Measurements from ENCODE around the gene RNASE4.
"Not testable (repeated sequence)": the region's sequence is repeated elsewhere in the genome, so short reads cannot be mapped to it uniquely, and the experiment has no call there.

The RNASE4 gene

DNA sequence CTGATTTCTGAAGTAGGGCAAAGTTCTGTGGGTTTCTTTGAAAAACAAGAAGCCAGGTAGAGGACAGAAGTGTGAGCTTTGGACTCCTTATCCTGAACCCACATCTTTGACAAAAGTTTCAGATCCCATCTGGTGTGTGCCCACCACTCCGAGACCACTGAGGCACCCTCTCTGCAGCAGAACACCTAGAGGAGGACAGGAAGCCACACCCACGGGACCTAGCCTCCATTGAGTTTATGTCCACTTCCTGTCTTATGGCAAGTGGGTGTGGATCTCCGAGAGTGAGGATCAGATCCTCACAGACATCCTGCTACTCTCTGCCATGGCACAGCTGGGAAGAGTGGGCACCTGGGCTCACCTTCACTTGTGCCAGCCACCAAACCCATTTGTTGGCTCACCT is 26.1 kb upstream of the RNASE4 start:
- H3K36me3 ChIP-seq (ENCODE audit: insufficient read depth, low read depth, low read length) = no peaks in the 10 kb centered on the region
- H3K9me3 ChIP-seq (ENCODE audit: insufficient read depth, low read depth, low read length) = no peaks in the 10 kb centered on the region
- peaks cover 66% of the 10 kb centered on the region for H3K27me3 ChIP-seq (ENCODE audit: insufficient read depth, low read length)
- peaks cover 4% of the 10 kb centered on the region for H3K4me1 ChIP-seq (ENCODE audit: insufficient read depth, low read length)
- peak overlapping the region; percentile 71 for H3K4me3 ChIP-seq (ENCODE audit: low read length)
- H3K9ac ChIP-seq (ENCODE audit: low read depth, low read length) = no peak overlapping the region
- no peak overlapping the region for H3K27ac ChIP-seq (ENCODE audit: low read length)

DNA sequence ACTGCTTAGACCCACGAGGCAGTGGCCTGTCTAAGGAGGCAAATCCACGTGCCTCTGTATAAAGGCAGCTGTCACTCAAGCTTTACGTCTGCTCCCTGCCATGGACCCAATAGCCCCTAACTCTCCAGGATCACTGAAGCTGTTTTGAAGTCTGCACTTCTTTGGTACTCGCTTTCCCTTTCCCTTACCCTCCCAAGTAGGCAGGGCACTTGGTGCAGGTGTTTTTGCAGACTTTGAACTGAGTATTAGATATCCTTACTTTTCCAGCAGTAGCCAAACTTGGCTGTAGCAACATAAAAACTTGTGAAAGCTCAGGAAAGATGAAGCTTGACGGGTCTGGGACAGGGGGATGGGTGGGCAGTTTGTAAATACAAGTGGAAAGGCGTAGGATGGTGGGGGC is 25.0 kb upstream of the RNASE4 start:
- peaks cover 66% of the 10 kb centered on the region for H3K27me3 ChIP-seq (ENCODE audit: insufficient read depth, low read length)
- H3K9ac ChIP-seq (ENCODE audit: low read depth, low read length) = no peak overlapping the region
- H3K27ac ChIP-seq (ENCODE audit: low read length) = no peak overlapping the region
- H3K9me3 ChIP-seq (ENCODE audit: insufficient read depth, low read depth, low read length) = no peaks in the 10 kb centered on the region
- no peak overlapping the region for H3K4me3 ChIP-seq (ENCODE audit: low read length)
- H3K4me1 ChIP-seq (ENCODE audit: insufficient read depth, low read length) = peaks cover 4% of the 10 kb centered on the region
- no peaks in the 10 kb centered on the region for H3K36me3 ChIP-seq (ENCODE audit: insufficient read depth, low read depth, low read length)

DNA sequence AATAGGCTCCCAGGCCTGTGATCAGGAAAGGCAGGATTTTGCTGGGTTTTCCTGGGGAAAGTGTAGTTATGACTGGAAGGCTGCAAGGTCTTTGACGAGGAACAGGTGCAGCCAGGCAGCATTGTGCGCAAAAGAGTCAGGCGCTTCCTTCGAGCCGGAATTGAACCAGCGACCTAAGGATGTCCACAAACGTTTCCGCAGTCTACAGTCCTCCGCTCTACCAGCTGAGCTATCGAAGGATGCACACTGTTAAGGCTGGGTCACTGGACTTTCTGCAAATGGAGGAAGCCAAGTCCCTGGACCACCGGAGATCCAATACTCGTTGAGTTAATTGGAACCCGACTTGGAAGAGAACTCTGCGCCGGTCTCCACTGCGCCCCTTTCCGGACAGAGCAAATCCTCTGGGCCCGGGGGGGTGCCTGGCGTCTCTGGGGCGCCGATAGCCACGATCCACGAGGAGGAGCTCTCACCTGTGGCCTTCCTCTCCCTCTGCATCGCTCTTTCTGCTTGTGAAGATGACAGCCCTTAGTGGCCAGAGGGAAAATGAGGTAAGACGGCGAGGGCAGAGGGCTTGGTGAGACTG is 24.5 kb upstream of the RNASE4 start:
- H3K36me3 ChIP-seq (ENCODE audit: insufficient read depth, low read depth, low read length) = no peaks in the 10 kb centered on the region
- H3K27ac ChIP-seq (ENCODE audit: low read length) = no peak overlapping the region
- no peak overlapping the region for H3K4me3 ChIP-seq (ENCODE audit: low read length)
- H3K4me1 ChIP-seq (ENCODE audit: insufficient read depth, low read length) = peaks cover 4% of the 10 kb centered on the region
- no peak overlapping the region for H3K9ac ChIP-seq (ENCODE audit: low read depth, low read length)
- H3K27me3 ChIP-seq (ENCODE audit: insufficient read depth, low read length) = peaks cover 69% of the 10 kb centered on the region
- no peaks in the 10 kb centered on the region for H3K9me3 ChIP-seq (ENCODE audit: insufficient read depth, low read depth, low read length)

DNA sequence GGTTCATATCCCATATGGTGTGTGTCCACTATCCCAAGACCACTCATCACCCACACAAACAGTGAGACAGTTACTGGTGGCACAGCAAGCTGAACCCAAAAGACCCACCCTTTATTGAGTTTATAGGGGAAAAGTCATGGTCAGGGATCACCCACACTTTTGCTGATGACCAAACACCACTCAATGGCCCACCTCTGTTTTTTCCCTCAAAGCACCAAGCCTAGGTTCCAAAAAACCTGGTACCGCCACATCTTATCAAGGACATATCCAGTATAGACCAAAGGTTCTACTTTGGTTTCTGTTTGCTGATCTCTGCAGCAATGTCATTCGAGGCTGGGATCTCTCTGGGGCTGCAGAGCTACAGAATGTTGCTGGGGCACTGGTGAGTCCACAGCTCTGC is 23.2 kb upstream of the RNASE4 start:
- Histone ChIP-seq H3K9ac (ENCODE audit: low read depth, low read length) (no peak overlapping the region), H3K4me1 (ENCODE audit: insufficient read depth, low read length) (peaks cover 4% of the 10 kb centered on the region), H3K36me3 (ENCODE audit: insufficient read depth, low read depth, low read length) (no peaks in the 10 kb centered on the region), H3K27me3 (ENCODE audit: insufficient read depth, low read length) (peaks cover 58% of the 10 kb centered on the region), H3K27ac (ENCODE audit: low read length) (no peak overlapping the region), H3K4me3 (ENCODE audit: low read length) (no peak overlapping the region), H3K9me3 (ENCODE audit: insufficient read depth, low read depth, low read length) (no peaks in the 10 kb centered on the region)

DNA sequence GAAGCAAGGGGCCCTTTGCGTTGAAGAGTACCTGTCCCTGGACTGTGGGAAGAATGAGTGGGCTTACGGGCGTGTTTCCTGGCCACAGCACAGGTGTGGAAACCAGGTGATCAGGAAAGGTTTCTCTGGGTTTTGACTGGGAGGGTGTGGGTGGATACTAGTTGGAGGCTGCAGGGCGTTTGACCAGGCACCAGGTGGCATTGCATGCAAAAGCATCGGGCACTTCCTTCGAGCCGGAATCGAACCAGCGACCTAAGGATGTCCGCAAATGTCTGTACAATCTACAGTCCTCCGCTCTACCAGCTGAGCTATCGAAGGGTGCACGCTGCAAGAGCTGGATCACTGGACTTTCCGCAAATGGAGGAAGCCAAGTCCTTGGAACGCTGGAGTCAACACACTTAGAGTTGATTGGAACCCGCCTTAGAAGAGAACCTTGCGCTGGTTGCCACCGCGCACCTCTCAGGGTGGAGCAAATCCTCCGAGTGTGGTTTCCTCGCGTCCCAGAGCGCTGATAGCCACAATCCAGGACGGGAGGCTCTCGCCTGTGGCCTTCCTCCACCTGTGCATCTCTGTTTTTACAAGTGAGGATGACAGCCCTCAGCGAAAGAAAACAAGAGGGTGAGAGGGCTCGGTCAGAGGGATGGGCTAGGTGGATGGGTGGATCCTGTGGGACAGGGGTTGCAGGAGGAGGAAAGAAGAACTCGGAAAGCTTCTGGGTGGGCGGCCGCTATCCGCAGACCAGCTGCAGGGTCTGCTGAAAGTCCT is 21.2 kb upstream of the RNASE4 start:
- Histone ChIP-seq H3K36me3 (ENCODE audit: insufficient read depth, low read depth, low read length) (no peaks in the 10 kb centered on the region), H3K27ac (ENCODE audit: low read length) (no peak overlapping the region), H3K9ac (ENCODE audit: low read depth, low read length) (peak overlapping the region; percentile 47; the same call in 1 of the 2 replicates)

DNA sequence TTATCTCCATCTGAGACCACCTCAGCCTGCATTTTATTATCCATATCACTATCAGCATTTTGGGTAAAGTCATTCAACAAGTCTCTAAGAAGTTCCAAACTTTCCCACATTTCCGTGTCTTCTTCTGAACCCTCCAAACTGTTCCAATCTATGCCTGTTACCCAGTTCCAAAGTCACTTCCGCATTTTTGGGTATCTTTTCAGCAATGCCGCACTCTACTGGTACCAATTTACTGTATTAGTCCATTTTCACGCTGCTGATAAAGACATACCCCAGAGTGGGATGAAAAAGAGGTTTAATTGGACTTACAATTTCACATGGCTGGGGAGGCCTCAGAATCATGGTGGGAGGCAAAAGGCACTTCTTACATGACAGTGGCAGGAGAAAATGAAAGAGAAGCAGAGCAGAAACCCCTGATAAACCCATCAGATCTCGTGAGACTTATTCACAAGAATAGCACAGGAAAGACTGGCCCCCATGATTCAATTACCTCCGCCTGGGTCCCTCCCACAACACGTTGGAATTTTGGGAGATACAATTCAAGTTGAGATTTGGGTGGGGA is 17.9 kb upstream of the RNASE4 start:
- H3K36me3 ChIP-seq (ENCODE audit: insufficient read depth, low read depth, low read length); H3K4me1 ChIP-seq (ENCODE audit: insufficient read depth, low read length); H3K27ac ChIP-seq (ENCODE audit: low read length); H3K9me3 ChIP-seq (ENCODE audit: insufficient read depth, low read depth, low read length); H3K9ac ChIP-seq (ENCODE audit: low read depth, low read length); H3K4me3 ChIP-seq (ENCODE audit: low read length): not testable (repeated sequence)
- peaks cover 35% of the 10 kb centered on the region for H3K27me3 ChIP-seq (ENCODE audit: insufficient read depth, low read length)

More for the DNA sequence above, 21.2 kb upstream of the RNASE4 start:
- Histone ChIP-seq H3K4me1 (ENCODE audit: insufficient read depth, low read length) (peaks cover 1% of the 10 kb centered on the region; the same call in 1 of the 2 replicates), H3K27me3 (ENCODE audit: insufficient read depth, low read length) (peaks cover 43% of the 10 kb centered on the region), H3K9me3 (ENCODE audit: insufficient read depth, low read depth, low read length) (no peaks in the 10 kb centered on the region), H3K4me3 (ENCODE audit: low read length) (peak overlapping the region; percentile 80)

DNA sequence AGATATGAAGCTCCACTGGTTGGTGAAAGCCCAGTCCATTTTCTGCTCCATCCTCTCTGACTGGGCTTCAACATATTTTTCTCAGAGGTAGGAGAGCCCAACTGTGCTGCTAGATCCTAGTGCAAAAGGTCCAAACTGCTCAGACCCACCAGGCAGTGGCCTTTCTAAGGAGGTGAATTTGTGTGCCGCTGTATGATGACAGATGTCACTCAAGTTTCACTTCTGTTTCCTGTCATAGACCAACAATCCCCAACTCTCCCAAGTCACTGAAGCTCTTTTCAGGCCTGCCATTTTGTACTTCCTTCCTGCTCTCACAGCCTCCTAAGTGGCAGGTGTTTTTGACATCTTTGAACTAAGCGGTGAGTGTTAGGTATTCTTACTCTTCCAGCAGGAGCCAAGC is 16.4 kb upstream of the RNASE4 start:
- H3K27me3 ChIP-seq (ENCODE audit: insufficient read depth, low read length) = peaks cover 25% of the 10 kb centered on the region
- H3K4me3 ChIP-seq (ENCODE audit: low read length) = no peak overlapping the region
- H3K9me3 ChIP-seq (ENCODE audit: insufficient read depth, low read depth, low read length) = no peaks in the 10 kb centered on the region
- no peaks in the 10 kb centered on the region for H3K4me1 ChIP-seq (ENCODE audit: insufficient read depth, low read length)
- H3K27ac ChIP-seq (ENCODE audit: low read length) = no peak overlapping the region
- H3K9ac ChIP-seq (ENCODE audit: low read depth, low read length) = no peak overlapping the region
- H3K36me3 ChIP-seq (ENCODE audit: insufficient read depth, low read depth, low read length) = no peaks in the 10 kb centered on the region

DNA sequence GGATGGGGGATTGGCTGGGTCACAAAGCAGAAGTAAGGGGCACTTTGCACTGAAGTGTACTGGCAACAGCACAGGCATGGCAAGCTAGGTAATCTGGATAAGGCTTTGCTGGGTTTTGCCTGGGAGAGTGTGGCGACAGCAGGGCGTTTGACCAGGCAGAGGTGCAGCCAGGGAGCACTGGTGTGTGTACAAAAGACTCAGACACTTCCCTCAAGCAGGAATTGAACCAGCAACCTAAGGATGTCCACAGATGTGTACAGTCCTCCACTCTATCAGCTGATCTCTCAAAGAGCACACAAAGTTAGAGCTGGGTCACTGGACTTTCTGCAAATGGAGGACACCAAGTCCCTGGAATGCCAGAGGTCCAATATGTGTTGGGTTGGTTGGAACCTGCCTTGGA is 15.4 kb upstream of the RNASE4 start:
- Histone ChIP-seq H3K9ac (ENCODE audit: low read depth, low read length) (no peak overlapping the region), H3K27me3 (ENCODE audit: insufficient read depth, low read length) (peaks cover 15% of the 10 kb centered on the region)

DNA sequence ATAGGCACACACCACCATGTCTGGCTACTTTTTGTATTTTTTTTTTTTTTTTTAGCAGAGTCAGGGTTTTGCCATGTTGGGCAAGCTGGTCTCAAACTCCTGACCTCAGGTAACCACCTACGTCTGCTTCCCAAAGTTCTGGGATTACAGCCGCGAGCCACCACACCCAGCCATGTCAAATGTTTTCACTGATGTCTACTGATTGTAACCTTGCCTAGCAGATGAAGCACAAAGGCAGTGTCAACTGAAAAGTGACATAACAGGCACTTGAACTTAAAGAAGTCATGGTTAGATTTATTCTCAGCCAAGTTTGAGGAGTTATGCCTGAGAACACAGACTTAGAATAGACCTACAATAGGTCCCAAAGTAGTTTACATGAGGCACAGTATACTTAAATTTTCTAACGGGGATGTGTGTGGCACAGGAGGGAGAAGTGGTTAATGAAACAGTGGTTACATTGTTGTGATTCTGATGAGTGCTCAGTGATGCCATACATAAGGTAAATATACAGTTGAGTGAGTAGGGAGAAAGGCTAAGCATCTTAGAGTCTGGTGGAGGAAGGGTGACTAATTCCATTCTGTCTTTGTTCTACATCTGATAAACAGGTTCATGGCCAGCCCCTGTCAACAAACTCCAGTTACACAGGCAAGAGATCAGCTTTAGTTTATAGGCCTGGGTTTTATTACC is 12.6 kb upstream of the RNASE4 start:
- Histone ChIP-seq H3K9me3 (ENCODE audit: insufficient read depth, low read depth, low read length) (no peaks in the 10 kb centered on the region), H3K9ac (ENCODE audit: low read depth, low read length) (no peak overlapping the region), H3K27ac (ENCODE audit: low read length) (no peak overlapping the region), H3K27me3 (ENCODE audit: insufficient read depth, low read length) (peaks cover 4% of the 10 kb centered on the region; the same call in 1 of the 2 replicates), H3K36me3 (ENCODE audit: insufficient read depth, low read depth, low read length) (no peaks in the 10 kb centered on the region), H3K4me1 (ENCODE audit: insufficient read depth, low read length) (no peaks in the 10 kb centered on the region; the same call in 1 of the 2 replicates), H3K4me3 (ENCODE audit: low read length) (no peak overlapping the region)

More for the DNA sequence above, 15.4 kb upstream of the RNASE4 start:
- H3K36me3 ChIP-seq (ENCODE audit: insufficient read depth, low read depth, low read length) = no peaks in the 10 kb centered on the region
- H3K4me1 ChIP-seq (ENCODE audit: insufficient read depth, low read length) = no peaks in the 10 kb centered on the region
- no peak overlapping the region for H3K4me3 ChIP-seq (ENCODE audit: low read length)
- H3K27ac ChIP-seq (ENCODE audit: low read length) = no peak overlapping the region
- H3K9me3 ChIP-seq (ENCODE audit: insufficient read depth, low read depth, low read length) = no peaks in the 10 kb centered on the region

DNA sequence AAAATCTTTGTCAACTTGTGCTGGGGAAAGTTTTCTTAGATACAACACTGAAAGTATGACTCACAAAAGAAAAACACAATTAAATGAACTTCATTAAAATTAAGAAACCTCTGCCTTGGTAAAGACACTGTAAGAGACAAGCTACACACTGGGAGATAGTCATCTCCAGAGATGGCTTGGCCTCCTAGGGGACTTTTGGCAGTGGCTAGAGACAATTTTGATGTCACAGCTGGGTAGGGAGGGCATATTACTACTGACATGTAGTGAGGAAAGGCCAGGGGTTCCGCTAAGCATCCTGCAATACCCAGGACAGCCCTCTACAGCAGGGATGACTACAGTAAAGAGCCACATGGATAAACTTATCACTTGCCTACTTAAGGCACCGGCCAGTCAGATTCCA is 8.7 kb upstream of the RNASE4 start:
- Histone ChIP-seq H3K4me1 (ENCODE audit: insufficient read depth, low read length) (peaks cover 5% of the 10 kb centered on the region), H3K9ac (ENCODE audit: low read depth, low read length) (no peak overlapping the region), H3K36me3 (ENCODE audit: insufficient read depth, low read depth, low read length) (no peaks in the 10 kb centered on the region), H3K9me3 (ENCODE audit: insufficient read depth, low read depth, low read length) (no peaks in the 10 kb centered on the region), H3K4me3 (ENCODE audit: low read length) (no peak overlapping the region), H3K27me3 (ENCODE audit: insufficient read depth, low read length) (peaks cover 5% of the 10 kb centered on the region; the same call in 1 of the 2 replicates), H3K27ac (ENCODE audit: low read length) (no peak overlapping the region)

DNA sequence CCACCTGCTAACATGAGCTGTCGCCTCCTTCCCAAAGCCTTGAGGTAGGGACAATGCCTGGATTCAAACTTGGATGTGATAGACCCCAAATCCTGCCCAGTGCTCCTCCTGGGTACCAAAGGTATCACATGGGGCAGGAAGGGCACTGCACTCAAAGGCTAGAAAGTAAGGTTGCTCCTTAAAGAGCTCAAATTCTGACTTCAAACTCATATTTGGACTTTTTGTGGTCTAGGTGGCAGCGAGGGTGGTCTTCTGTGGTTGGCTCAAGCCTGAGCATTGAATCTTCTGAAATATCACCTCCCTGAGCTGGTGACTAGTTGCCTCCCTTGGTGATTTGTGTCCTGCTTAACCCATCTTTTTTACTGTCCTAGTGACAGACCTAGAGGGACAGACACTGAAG is 8.3 kb upstream of the RNASE4 start:
- Histone ChIP-seq H3K4me3 (ENCODE audit: low read length) (no peak overlapping the region), H3K27ac (ENCODE audit: low read length) (no peak overlapping the region), H3K9ac (ENCODE audit: low read depth, low read length) (no peak overlapping the region), H3K9me3 (ENCODE audit: insufficient read depth, low read depth, low read length) (no peaks in the 10 kb centered on the region), H3K27me3 (ENCODE audit: insufficient read depth, low read length) (peaks cover 5% of the 10 kb centered on the region; the same call in 1 of the 2 replicates), H3K36me3 (ENCODE audit: insufficient read depth, low read depth, low read length) (no peaks in the 10 kb centered on the region), H3K4me1 (ENCODE audit: insufficient read depth, low read length) (peaks cover 8% of the 10 kb centered on the region)

Data from iPS-20b (cell line).